Measurements from ENCODE around the gene CREB5.

CREB5 gene

DNA sequence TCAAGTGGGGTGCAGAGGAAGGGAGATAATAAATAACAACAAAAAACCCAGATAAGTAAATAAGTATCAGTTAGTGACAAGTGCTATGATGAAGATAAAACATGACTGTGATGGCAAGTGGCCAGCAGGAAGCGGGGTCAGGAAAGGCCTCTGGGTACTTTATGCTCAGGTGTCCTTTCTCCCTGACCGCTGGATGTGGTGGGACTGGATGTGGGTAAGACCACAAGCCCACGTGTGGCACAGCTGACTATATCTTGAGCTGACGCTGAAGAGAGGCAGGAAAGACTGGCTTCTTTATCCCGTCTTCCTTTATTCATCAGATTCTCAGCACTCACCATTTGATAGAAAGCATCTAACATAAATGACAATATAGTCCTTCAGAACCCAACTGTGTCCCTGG, 87.8 kb downstream of the CREB5 start:
- TF ChIP-seq POLR2AphosphoS5 (IDR thresholded peaks at IDR 0.05; ENCODE audit: low read depth, low read length): no peak
- TF ChIP-seq, protein P1, sequence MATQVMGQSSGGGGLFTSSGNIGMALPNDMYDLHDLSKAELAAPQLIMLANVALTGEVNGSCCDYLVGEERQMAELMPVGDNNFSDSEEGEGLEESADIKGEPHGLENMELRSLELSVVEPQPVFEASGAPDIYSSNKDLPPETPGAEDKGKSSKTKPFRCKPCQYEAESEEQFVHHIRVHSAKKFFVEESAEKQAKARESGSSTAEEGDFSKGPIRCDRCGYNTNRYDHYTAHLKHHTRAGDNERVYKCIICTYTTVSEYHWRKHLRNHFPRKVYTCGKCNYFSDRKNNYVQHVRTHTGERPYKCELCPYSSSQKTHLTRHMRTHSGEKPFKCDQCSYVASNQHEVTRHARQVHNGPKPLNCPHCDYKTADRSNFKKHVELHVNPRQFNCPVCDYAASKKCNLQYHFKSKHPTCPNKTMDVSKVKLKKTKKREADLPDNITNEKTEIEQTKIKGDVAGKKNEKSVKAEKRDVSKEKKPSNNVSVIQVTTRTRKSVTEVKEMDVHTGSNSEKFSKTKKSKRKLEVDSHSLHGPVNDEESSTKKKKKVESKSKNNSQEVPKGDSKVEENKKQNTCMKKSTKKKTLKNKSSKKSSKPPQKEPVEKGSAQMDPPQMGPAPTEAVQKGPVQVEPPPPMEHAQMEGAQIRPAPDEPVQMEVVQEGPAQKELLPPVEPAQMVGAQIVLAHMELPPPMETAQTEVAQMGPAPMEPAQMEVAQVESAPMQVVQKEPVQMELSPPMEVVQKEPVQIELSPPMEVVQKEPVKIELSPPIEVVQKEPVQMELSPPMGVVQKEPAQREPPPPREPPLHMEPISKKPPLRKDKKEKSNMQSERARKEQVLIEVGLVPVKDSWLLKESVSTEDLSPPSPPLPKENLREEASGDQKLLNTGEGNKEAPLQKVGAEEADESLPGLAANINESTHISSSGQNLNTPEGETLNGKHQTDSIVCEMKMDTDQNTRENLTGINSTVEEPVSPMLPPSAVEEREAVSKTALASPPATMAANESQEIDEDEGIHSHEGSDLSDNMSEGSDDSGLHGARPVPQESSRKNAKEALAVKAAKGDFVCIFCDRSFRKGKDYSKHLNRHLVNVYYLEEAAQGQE (IDR thresholded peaks at IDR 0.05; ENCODE audit: insufficient read depth in 1 of 2, low read depth in 2 of 2, low read length in 2 of 2): no peak

DNA sequence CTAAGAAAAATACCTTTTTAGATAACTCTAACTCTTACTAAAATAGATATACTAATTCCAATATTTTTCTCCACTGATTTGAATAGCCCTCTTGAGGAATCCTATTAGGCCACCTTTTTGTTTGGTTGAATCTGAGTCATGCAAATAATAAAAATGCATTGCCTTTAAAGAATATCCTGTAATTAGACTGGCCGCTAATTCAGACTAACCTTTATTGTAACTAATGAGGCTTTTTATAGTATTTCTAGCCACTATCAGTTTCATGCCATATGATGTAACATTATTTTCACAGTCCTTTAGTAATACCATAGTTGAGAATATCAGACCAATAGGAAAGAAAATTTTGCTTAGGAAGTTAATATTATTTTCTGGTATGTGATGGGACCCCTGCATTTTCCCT, 90.1 kb downstream of the CREB5 start:
- TF ChIP-seq, protein P1 (IDR thresholded peaks at IDR 0.05; ENCODE audit: insufficient read depth in 1 of 2, low read depth in 2 of 2, low read length in 2 of 2): no peak
- TF ChIP-seq POLR2AphosphoS5 (IDR thresholded peaks at IDR 0.05; ENCODE audit: low read depth, low read length): no peak
- TF ChIP-seq FOXP2 (optimal IDR thresholded peaks at IDR 0.05; ENCODE audit: borderline replicate concordance, extremely low read depth, extremely low read length, insufficient read depth): no peak

DNA sequence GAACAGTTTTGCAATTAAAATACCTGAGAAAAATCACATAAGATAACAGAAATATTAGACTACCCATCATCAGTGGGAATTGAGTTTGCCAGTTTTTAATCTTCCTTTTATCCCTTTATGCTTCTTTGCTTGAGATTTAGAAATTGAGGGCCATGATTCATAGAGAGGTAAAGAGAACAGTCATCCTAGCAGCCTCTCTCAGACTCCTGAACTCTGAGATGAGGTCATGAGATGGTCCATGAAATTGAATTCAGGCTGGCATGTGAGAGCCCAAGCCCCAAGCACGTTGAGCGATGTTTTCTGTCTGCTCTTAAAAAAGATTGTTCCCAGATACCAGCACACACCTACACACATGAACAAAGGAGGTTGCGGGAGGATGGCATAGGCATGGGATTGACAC, 91.1 kb downstream of the CREB5 start:
- TF ChIP-seq POLR2AphosphoS5 (IDR thresholded peaks at IDR 0.05; ENCODE audit: low read depth, low read length) (no peak), SIN3A (IDR thresholded peaks at IDR 0.05; ENCODE audit: borderline replicate concordance, insufficient read depth, low read length) (no peak), TAF1 (IDR thresholded peaks at IDR 0.05; ENCODE audit: borderline replicate concordance, insufficient read depth, low read length) (no peak), FOXP2 (optimal IDR thresholded peaks at IDR 0.05; ENCODE audit: borderline replicate concordance, extremely low read depth, extremely low read length, insufficient read depth) (no peak)
- TF ChIP-seq, protein P1 (IDR thresholded peaks at IDR 0.05; ENCODE audit: insufficient read depth in 1 of 2, low read depth in 2 of 2, low read length in 2 of 2): no peak

DNA sequence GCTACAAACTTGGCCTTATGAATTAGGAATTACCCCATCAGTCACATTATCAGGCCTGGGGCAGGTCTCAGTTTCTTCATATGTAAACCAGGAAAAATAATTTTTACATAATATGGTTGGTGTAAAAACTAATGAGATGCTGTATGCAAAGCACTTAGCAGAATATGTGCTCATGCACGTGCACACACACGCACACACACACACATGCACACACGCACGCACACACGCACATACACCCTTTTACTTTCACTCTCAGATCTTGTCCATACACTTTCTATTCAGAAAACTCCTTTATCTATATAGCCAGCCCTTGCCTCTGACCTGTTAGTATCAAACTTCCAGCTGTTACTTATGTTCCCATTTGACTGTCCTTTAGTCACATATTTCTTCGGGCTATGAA, 92.7 kb downstream of the CREB5 start:
- TF ChIP-seq SIN3A (IDR thresholded peaks at IDR 0.05; ENCODE audit: borderline replicate concordance, insufficient read depth, low read length): no peak
- TF ChIP-seq POLR2AphosphoS5 (IDR thresholded peaks at IDR 0.05; ENCODE audit: low read depth, low read length): no peak
- TF ChIP-seq, protein P1 (IDR thresholded peaks at IDR 0.05; ENCODE audit: insufficient read depth in 1 of 2, low read depth in 2 of 2, low read length in 2 of 2): no peak
- no peak for TF ChIP-seq FOXP2 (optimal IDR thresholded peaks at IDR 0.05; ENCODE audit: borderline replicate concordance, extremely low read depth, extremely low read length, insufficient read depth)
- no peak for TF ChIP-seq TAF1 (IDR thresholded peaks at IDR 0.05; ENCODE audit: borderline replicate concordance, insufficient read depth, low read length)

DNA sequence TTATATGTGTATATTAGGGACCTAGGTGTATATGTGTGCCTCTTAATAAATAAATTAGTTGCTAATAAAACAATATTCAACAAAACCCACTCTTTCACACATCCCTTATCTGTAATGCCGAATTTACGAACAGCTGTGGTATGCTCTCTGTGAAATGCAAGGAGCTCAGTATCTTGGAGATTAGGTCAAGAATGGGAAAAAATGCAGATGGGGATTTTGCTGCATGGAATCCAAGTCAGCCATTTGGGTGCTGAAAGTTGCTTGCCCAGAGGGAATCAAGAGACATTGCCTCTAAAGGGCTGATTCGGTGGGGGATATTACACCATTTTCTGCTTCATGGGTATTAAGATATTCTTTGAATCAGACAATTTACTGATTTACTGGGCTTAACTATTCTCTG, 93.5 kb downstream of the CREB5 start:
- no peak for TF ChIP-seq SIN3A (IDR thresholded peaks at IDR 0.05; ENCODE audit: borderline replicate concordance, insufficient read depth, low read length)
- no peak for TF ChIP-seq TAF1 (IDR thresholded peaks at IDR 0.05; ENCODE audit: borderline replicate concordance, insufficient read depth, low read length)
- TF ChIP-seq POLR2AphosphoS5 (IDR thresholded peaks at IDR 0.05; ENCODE audit: low read depth, low read length): no peak
- TF ChIP-seq, protein P1 (IDR thresholded peaks at IDR 0.05; ENCODE audit: insufficient read depth in 1 of 2, low read depth in 2 of 2, low read length in 2 of 2): no peak
- TF ChIP-seq FOXP2 (optimal IDR thresholded peaks at IDR 0.05; ENCODE audit: borderline replicate concordance, extremely low read depth, extremely low read length, insufficient read depth): no peak
